ENCODE results near the gene ZNF57. TPM values are rescaled to one million over a fixed set of nuclear protein-coding genes. Genes with fewer than 3 reads are reported as not detected.

ZNF57 gene
- total and polyA plus RNA-seq, 9 of the 15 experiments (the other 6 are each of a cell fraction or from before 2014, with no cell fraction given), result 3.9 to 13.5 (median 7.8) TPM

DNA sequence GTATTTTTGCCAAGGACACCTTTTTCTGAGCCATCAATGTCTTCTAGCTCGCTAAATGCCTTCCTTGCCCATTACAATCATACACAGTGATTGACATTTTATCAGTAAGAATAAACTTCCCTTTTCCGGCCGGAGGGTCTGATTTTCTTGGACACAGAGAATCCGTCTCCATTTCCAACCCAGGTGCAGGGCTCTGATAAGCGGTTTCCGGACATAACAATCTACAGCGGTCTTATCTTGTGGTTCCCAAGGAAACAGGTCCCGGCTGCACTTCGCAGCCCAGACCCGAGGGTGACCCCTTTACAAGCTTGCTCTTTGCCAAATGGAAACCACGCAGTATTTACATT lies 49.2 kb downstream of the ZNF57 start (continued):
- TF ChIP-seq YY1 (IDR thresholded peaks at IDR 0.05; ENCODE audit: borderline replicate concordance in 1 of 3, control insufficient read depth in 1 of 3, extremely low read depth in 1 of 3, insufficient read depth in 3 of 3, insufficient read length in 1 of 3, insufficient replicate concordance in 2 of 3, low read depth in 1 of 3, low read length in 2 of 3) (no peak), TCF7L2 (IDR thresholded peaks at IDR 0.05; ENCODE audit: low read depth, low read length) (no peak), ZNF551 (CRISPR knock-in tag; IDR thresholded peaks at IDR 0.05) (no peak), RBM17 (IDR thresholded peaks at IDR 0.05; ENCODE audit: borderline replicate concordance, low read depth, low read length) (no peak), ZNF347 (CRISPR knock-in tag; IDR thresholded peaks at IDR 0.05; ENCODE audit: low read depth) (no peak), POLR2B (IDR thresholded peaks at IDR 0.05; ENCODE audit: low read depth, partially characterized antibody) (no peak), SAP30 (IDR thresholded peaks at IDR 0.05; ENCODE audit: borderline replicate concordance, insufficient read depth, low read depth, low read length, poor library complexity, severe bottlenecking) (no peak), TFAM (CRISPR knock-in tag; conservative IDR thresholded peaks at IDR 0.05) (no peak), NBN (IDR thresholded peaks at IDR 0.05; ENCODE audit: low read depth) (no peak; the same call in 1 of the 2 replicates), FOSL1 (tag; conservative IDR thresholded peaks at IDR 0.05) (peak; percentile 89), HIVEP1 (CRISPR knock-in tag; IDR thresholded peaks at IDR 0.05) (no peak), LCOR (CRISPR knock-in tag; IDR thresholded peaks at IDR 0.05) (no peak), SMAD4 (CRISPR knock-in tag; conservative IDR thresholded peaks at IDR 0.05) (peak; percentile 99), CHD2 (IDR thresholded peaks at IDR 0.05; ENCODE audit: low read depth, low read length) (no peak), KDM5B (IDR thresholded peaks at IDR 0.05; ENCODE audit: insufficient replicate concordance, low read depth, low read length) (no peak), ZNF217 (CRISPR knock-in tag; IDR thresholded peaks at IDR 0.05) (no peak), PRMT5 (CRISPR knock-in tag; IDR thresholded peaks at IDR 0.05) (no peak)
- TF ChIP-seq, protein P1, sequence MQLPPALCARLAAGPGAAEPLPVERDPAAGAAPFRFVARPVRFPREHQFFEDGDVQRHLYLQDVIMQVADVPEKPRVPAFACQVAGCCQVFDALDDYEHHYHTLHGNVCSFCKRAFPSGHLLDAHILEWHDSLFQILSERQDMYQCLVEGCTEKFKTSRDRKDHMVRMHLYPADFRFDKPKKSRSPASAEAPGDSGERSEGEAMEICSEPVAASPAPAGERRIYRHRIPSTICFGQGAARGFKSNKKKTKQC (CRISPR knock-in tag; IDR thresholded peaks at IDR 0.05), result no peak
- TF ChIP-seq, protein P2, sequence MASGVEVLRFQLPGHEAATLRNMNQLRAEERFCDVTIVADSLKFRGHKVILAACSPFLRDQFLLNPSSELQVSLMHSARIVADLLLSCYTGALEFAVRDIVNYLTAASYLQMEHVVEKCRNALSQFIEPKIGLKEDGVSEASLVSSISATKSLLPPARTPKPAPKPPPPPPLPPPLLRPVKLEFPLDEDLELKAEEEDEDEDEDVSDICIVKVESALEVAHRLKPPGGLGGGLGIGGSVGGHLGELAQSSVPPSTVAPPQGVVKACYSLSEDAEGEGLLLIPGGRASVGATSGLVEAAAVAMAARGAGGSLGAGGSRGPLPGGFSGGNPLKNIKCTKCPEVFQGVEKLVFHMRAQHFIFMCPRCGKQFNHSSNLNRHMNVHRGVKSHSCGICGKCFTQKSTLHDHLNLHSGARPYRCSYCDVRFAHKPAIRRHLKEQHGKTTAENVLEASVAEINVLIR (CRISPR knock-in tag; IDR thresholded peaks at IDR 0.05), result no peak
- TF ChIP-seq, protein P3, sequence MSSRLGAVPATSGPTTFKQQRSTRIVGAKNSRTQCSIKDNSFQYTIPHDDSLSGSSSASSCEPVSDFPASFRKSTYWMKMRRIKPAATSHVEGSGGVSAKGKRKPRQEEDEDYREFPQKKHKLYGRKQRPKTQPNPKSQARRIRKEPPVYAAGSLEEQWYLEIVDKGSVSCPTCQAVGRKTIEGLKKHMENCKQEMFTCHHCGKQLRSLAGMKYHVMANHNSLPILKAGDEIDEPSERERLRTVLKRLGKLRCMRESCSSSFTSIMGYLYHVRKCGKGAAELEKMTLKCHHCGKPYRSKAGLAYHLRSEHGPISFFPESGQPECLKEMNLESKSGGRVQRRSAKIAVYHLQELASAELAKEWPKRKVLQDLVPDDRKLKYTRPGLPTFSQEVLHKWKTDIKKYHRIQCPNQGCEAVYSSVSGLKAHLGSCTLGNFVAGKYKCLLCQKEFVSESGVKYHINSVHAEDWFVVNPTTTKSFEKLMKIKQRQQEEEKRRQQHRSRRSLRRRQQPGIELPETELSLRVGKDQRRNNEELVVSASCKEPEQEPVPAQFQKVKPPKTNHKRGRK (tag; IDR thresholded peaks at IDR 0.05), result no peak
- TF ChIP-seq, protein P4, sequence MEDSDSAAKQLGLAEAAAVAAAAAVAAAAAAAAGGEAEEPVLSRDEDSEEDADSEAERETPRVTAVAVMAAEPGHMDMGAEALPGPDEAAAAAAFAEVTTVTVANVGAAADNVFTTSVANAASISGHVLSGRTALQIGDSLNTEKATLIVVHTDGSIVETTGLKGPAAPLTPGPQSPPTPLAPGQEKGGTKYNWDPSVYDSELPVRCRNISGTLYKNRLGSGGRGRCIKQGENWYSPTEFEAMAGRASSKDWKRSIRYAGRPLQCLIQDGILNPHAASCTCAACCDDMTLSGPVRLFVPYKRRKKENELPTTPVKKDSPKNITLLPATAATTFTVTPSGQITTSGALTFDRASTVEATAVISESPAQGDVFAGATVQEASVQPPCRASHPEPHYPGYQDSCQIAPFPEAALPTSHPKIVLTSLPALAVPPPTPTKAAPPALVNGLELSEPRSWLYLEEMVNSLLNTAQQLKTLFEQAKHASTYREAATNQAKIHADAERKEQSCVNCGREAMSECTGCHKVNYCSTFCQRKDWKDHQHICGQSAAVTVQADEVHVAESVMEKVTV (CRISPR knock-in tag; IDR thresholded peaks at IDR 0.05), result no peak
- TF ChIP-seq, protein P5, sequence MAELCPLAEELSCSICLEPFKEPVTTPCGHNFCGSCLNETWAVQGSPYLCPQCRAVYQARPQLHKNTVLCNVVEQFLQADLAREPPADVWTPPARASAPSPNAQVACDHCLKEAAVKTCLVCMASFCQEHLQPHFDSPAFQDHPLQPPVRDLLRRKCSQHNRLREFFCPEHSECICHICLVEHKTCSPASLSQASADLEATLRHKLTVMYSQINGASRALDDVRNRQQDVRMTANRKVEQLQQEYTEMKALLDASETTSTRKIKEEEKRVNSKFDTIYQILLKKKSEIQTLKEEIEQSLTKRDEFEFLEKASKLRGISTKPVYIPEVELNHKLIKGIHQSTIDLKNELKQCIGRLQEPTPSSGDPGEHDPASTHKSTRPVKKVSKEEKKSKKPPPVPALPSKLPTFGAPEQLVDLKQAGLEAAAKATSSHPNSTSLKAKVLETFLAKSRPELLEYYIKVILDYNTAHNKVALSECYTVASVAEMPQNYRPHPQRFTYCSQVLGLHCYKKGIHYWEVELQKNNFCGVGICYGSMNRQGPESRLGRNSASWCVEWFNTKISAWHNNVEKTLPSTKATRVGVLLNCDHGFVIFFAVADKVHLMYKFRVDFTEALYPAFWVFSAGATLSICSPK (IDR thresholded peaks at IDR 0.05; ENCODE audit: borderline replicate concordance), result no peak

All from K562 (cell line).